H1 (cell line): ENCODE results near the gene TRAF1. TPM values are rescaled to one million over a fixed set of nuclear protein-coding genes. Genes with fewer than 3 reads are reported as not detected.

ENCODE experiments used
- BRCA1 ChIP-seq: IDR thresholded peaks from 2 replicates; pipeline ENCODE4 v1.6.1; 2012; ENCODE audit warnings: low read depth, low read length, improper control_type of control experiment
- CHD1 ChIP-seq: IDR thresholded peaks from 2 replicates; pipeline ENCODE4 v1.6.1; 2012; ENCODE audit warnings: low read depth, low read length, improper control_type of control experiment
- CTBP2 ChIP-seq: IDR thresholded peaks from 2 replicates; pipeline ENCODE4 v1.7.0; 2011; ENCODE audit warnings: borderline replicate concordance, mild to moderate bottlenecking, moderate library complexity, mixed read lengths, low read length; ENCODE audit not compliant: insufficient read depth, insufficient read length
- E2F6 ChIP-seq: IDR thresholded peaks from 2 replicates; pipeline ENCODE4 v1.6.1; 2012; ENCODE audit warnings: inconsistent platforms
- GABPA ChIP-seq: IDR thresholded peaks from 2 replicates; pipeline ENCODE4 v1.6.1; 2011; ENCODE audit warnings: mild to moderate bottlenecking, low read length, moderate library complexity, borderline replicate concordance; ENCODE audit not compliant: insufficient read depth
- PHF8 ChIP-seq: fragments of 200-600 bp; sonication (generic); conservative IDR thresholded peaks from 2 replicates; pipeline ENCODE4 v1.7.1; 2012; ENCODE audit warnings: low read depth, mild to moderate bottlenecking, inconsistent platforms, low read length, moderate library complexity
- RXRA ChIP-seq: IDR thresholded peaks from 2 replicates; pipeline ENCODE4 v1.6.1; 2011; ENCODE audit warnings: low read depth, mild to moderate bottlenecking, low read length, moderate library complexity; ENCODE audit not compliant: insufficient read depth
- YY1 ChIP-seq: IDR thresholded peaks from 2 replicates; pipeline ENCODE4 v1.6.1; 2011; ENCODE audit warnings: low read depth, mild to moderate bottlenecking, low read length
- polyA plus RNA-seq, 7 experiments: library from polyadenylated mRNA; depleted of rRNA in 3 of 7; stranded (reverse) in 5 of 7; unstranded in 2 of 7; fragments of >200 nt in 5 of 7; fragments of 200-250 nt in 2 of 7; gene quantifications; 1 replicate in 5 of 7; 2 replicates in 1 of 7; 4 replicates in 1 of 7; pipeline versions ENCODE4 v1.2.1 to v1.2.3, GENCODE V29; 2011 to 2013; ENCODE audit warnings: missing spikeins in 2 of 7, mixed read lengths in 2 of 7
- total RNA-seq: library from RNA; stranded (reverse); fragmentation: NEBNext Ultra II Directional; extraction: Animal tissue kit (Norgen Biotek cat#: 25700); gene quantifications from 2 replicates; pipeline ENCODE4 v1.2.1, GENCODE V29; 2021

The TRAF1 gene
- total and polyA plus RNA-seq, 2 of the 8 experiments (the other 6 are each of a cell fraction or from before 2014, with no cell fraction given), result 1.6 to 3.2 TPM

GRCh38 chr9:120924698-120925534, 1.7 kb downstream of the TRAF1 start (continued):
- TF ChIP-seq YY1, result no peak
- no peak for TF ChIP-seq GABPA
- TF ChIP-seq CTBP2, result no peak
- no peak for TF ChIP-seq BRCA1
- no peak for TF ChIP-seq RXRA
- no peak for TF ChIP-seq E2F6
- TF ChIP-seq CHD1, result no peak
- no peak for TF ChIP-seq PHF8
